Spinal cord (tissue), 10 donors: ENCODE data around the gene MCF2L2. TPM values are rescaled to one million over a fixed set of nuclear protein-coding genes. Genes with fewer than 3 reads are reported as not detected.
"Not testable (repeated sequence)": the region's sequence is repeated elsewhere in the genome, so short reads cannot be mapped to it uniquely, and the experiment has no call there.

ENCODE experiments used
- DNase-seq, 6 donors: peaks; one replicate each; pipeline versions ENCODE4 v3.0.0 to v3.0.0-alpha.2; 2013 to 2015; ENCODE audit warnings: low spot score in 6 of 6, low read depth in 4 of 6
- H3K27ac ChIP-seq: one replicate; pipeline ENCODE4 v1.5.1; 2013; ENCODE audit warnings: low read depth, low read length, control low read depth
- H3K27me3 ChIP-seq: one replicate; pipeline ENCODE4 v1.6.1; 2013; ENCODE audit warnings: low read length; ENCODE audit not compliant: control insufficient read depth, insufficient read depth
- H3K36me3 ChIP-seq: one replicate; pipeline ENCODE4 v1.6.1; 2013; ENCODE audit warnings: low read length; ENCODE audit not compliant: control insufficient read depth, insufficient read depth
- H3K4me1 ChIP-seq: one replicate; pipeline ENCODE4 v1.6.1; 2013; ENCODE audit warnings: low read length; ENCODE audit not compliant: control insufficient read depth, insufficient read depth
- H3K4me3 ChIP-seq: one replicate; pipeline ENCODE4 v1.5.1; 2013; ENCODE audit warnings: low read depth, low read length, control low read depth
- H3K9me3 ChIP-seq: one replicate; pipeline ENCODE4 v1.6.1; 2013; ENCODE audit warnings: low read length; ENCODE audit not compliant: control insufficient read depth, insufficient read depth
- WGBS: methylation state at CpG from one replicate; pipeline ENCODE4 v1.1.5; 2013; ENCODE audit warnings: missing lambda C conversion rate; ENCODE audit not compliant: insufficient coverage; 5-methylcytosine and 5-hydroxymethylcytosine counted together
- polyA plus RNA-seq, 2 donors: library from polyadenylated mRNA; unstranded; fragments of 120-200 nt; gene quantifications; one replicate each; pipeline ENCODE4 v1.2.1, GENCODE V29; 2013; ENCODE audit not compliant: insufficient read length in 2 of 2
- total RNA-seq, 2 donors: library from RNA; depleted of rRNA in 1 of 2; stranded (reverse); fragments of 120-200 nt in 1 of 2; fragments of >200 nt in 1 of 2; gene quantifications; one replicate each; pipeline versions ENCODE4 v1.2.3 to v1.2.4, GENCODE V29; 2013 to 2014
- donor health status: healthy.

MCF2L2 gene
- total and polyA plus RNA-seq, 4 donors = 9.6 to 29.6 (median 18.8) TPM

DNA sequence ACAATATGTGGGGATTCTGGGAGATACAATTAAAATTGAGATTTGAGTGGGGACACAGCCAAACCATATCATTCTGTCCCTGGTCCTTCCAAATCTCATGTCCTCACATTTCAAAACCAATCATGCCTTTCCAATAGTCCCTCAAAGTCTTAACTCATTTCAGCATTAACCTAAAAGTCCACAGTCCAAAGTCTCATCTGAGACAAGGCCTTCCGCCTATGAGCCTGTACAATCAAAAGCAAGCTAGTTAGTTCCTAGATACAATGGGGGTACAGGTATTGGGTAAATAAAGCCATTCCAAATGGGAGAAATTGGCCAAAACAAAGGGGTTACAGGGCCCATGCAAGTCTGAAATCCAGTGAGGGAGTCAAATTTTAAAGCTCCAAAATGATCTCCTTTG lies 260.4 kb downstream of the MCF2L2 start:
- H3K9me3 ChIP-seq, H3K36me3 ChIP-seq, H3K27me3 ChIP-seq, H3K4me3 ChIP-seq, DNase-seq, H3K4me1 ChIP-seq, H3K27ac ChIP-seq: not testable (repeated sequence)
- 100% methylated on average over 1 of the region's 1 CpG for WGBS

DNA sequence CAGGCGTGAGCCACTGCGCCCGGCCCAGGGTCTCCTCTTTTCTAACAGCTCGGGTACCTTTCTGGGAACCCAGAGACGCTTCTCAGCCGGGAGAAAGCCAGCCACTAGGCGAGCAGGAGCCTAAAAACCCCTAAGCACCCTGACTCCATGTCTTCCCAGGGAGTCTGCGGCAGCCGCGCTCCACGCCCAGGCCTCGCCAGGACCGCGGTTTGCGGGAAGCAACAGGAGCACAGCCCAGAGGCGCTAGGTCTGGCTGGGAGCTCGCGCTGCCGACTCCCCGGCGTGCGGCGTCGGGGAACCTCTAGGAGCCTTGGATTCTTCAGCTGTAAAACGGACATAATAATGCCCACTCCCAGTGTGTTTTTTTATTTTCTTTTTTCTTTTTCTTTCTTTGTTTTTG lies 264.9 kb downstream of the MCF2L2 start:
- no peak for DNase-seq
- H3K4me3 ChIP-seq = no peak overlapping the region
- no peaks in the 10 kb centered on the region for H3K36me3 ChIP-seq
- no peaks in the 10 kb centered on the region for H3K9me3 ChIP-seq
- WGBS = 81% methylated on average over 25 of the region's 25 CpGs
- H3K27me3 ChIP-seq = peaks cover 14% of the 10 kb centered on the region
- H3K4me1 ChIP-seq = peaks cover 9% of the 10 kb centered on the region
- no peak overlapping the region for H3K27ac ChIP-seq

DNA sequence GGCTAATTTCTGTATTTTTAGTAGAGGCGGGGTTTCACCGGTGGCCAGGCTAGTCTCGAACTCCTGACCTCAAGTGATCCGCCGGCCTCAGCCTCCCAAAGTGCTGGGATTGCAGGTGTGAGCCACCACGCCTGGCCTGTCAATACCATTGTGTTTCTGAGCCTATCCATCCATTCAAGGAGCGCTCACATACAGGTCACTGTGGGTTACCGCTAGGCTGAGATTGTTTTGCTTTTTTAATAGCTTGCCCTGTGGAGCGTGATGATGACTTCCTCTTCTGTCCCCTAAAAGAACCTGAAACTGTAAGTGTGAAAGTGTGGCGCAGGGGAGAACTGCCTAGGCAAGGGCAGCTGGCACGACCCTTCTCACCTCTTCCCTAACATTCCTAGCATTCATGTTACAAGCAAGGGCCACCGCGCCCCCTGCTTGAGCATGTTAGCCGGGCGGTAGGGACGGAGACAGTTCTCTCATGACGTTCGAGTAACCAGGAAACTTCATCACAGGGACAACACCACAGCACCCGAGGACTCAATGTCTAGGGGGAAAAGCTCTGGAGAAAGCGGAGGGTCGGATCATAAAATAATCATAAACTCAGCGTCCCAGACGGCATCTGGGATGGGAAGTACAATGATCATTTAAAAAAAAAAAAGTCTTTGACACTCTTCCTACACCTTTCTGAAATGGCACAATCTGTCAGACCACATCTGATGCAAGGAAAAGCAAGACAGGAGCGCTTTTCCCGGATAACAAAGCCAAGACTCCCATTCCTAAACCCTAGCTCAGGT lies 266.7 kb downstream of the MCF2L2 start:
- Histone ChIP-seq H3K4me3 (peak overlapping the region; percentile 41), H3K27ac (no peak overlapping the region), H3K9me3 (no peaks in the 10 kb centered on the region), H3K27me3 (peaks cover 14% of the 10 kb centered on the region), H3K36me3 (no peaks in the 10 kb centered on the region), H3K4me1 (peaks cover 9% of the 10 kb centered on the region)
- 70% methylated on average over 13 of the region's 25 CpGs for whole genome bisulfite sequencing
- no peak for DNase-seq

DNA sequence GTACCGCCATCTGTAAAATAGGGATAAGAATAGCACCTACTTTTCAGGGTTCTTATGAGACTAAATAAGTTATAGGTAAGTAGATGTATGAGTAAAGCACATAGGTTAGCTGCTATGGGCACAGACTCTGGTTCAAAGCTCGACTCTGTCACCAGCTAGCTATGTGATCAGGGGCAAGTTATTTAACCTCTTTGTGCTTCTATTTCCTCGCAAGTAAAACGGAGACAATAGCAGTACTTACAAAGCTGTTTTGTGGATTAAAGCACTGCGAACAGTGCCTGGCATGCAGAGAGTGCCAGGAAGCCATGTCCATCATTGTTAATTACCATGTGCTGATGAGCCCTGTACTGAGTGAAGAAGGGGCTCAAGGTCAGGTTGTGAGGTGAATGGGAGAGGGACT lies 267.8 kb downstream of the MCF2L2 start:
- Histone ChIP-seq H3K4me1 (peaks cover 9% of the 10 kb centered on the region), H3K36me3 (no peaks in the 10 kb centered on the region), H3K27me3 (peaks cover 14% of the 10 kb centered on the region), H3K27ac (no peak overlapping the region), H3K9me3 (no peaks in the 10 kb centered on the region), H3K4me3 (no peak overlapping the region)
- no peak for DNase-seq
- WGBS = 28% methylated on average over 4 of the region's 5 CpGs

DNA sequence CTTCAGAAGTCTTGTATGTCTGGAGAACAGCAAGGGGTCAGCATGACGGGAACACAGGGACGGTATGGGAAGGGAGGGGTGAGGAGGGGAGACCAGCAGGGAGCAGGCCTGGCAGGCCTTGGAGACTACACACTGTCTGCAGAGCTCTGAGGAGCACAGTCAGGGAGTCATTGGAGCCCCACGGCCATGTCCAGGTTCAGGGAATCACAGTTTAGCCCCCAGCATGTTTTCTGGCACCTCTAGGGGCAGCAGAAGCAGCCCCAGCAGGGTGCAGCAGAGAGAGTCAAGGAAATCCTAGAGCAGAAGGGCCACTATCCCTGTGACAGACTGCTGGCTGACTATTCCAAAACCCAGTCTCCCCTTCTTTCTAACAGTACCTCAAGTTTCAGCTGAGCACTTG lies 269.1 kb downstream of the MCF2L2 start:
- DNase-seq = no peak

DNA sequence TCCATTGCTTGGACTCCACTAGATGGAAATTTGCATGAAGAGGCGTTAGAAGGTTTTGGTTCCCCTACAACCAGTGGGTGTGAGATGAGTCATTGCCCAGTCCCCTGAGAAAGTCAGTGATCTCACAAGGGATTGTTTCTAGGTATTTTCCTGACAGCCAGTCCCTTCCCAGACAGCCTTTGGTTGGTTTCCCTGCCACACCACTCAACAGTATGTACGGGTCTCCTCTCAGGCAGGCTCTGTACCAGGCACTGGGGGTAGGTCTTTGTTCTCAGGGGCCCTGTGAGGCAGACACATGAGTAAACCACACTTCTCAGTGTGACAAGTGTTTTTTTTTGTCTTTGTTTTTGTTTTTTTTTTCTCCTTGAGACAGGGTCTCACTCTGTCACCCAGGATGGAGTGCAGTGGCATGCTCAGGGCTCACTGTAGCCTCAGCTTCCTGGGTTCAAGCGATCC lies 269.8 kb downstream of the MCF2L2 start:
- H3K4me1 ChIP-seq = peaks cover 9% of the 10 kb centered on the region
- DNase-seq = no peak
- no peaks in the 10 kb centered on the region for H3K36me3 ChIP-seq
- WGBS = 64% methylated on average over 3 of the region's 3 CpGs
- no peaks in the 10 kb centered on the region for H3K9me3 ChIP-seq
- peaks cover 14% of the 10 kb centered on the region for H3K27me3 ChIP-seq
- H3K27ac ChIP-seq = no peak overlapping the region
- H3K4me3 ChIP-seq = no peak overlapping the region

More for the DNA sequence above, 269.1 kb downstream of the MCF2L2 start:
- peaks cover 14% of the 10 kb centered on the region for H3K27me3 ChIP-seq
- no peak overlapping the region for H3K4me3 ChIP-seq
- H3K27ac ChIP-seq = no peak overlapping the region
- H3K4me1 ChIP-seq = peaks cover 9% of the 10 kb centered on the region
- no peaks in the 10 kb centered on the region for H3K9me3 ChIP-seq
- 54% methylated on average over 3 of the region's 3 CpGs for WGBS
- no peaks in the 10 kb centered on the region for H3K36me3 ChIP-seq

DNA sequence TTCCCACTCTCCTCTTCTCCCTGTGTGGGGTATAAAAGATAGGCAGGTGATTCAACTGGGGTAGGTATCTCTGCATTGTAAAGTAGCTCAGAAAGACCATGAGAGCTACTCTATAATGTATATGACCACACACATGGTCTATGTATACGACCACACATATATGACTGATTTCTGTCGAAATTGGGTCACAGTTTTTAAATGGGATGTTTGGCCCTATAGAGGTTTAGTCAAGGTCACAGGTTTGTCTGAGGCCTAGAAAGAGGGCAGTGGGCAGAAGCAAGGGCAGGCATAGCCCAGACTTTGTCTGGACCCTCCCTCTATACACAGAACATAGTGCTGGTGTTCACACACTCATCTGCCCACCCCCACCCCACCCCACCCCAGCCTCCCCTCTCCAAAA lies 270.3 kb downstream of the MCF2L2 start:
- no peaks in the 10 kb centered on the region for H3K9me3 ChIP-seq

DNA sequence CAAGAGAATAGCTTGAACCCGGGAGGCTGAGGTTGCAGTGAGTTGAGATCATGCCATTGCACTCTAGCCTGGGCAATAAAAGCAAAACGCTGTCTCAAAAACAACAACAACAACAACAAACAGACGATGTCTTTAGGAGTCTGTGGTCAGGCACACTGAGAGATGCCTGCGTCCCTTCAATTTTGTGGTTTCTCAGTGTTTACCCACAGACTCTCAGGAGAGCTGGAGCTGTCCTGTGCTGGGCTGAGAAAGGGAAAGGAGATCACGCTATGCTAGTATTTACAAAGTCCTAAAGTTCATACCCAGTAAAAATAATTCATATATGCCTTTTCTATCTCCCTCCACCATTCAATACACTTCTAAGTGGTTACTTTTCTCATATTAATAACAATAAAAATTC lies 272.2 kb downstream of the MCF2L2 start:
- Histone ChIP-seq H3K4me1 (no peaks in the 10 kb centered on the region), H3K4me3 (no peak overlapping the region), H3K27ac (no peak overlapping the region), H3K27me3 (no peaks in the 10 kb centered on the region), H3K9me3 (no peaks in the 10 kb centered on the region), H3K36me3 (no peaks in the 10 kb centered on the region)
- DNase-seq = no peak
- 100% methylated on average over 1 of the region's 5 CpGs for WGBS

More for the DNA sequence above, 270.3 kb downstream of the MCF2L2 start:
- H3K36me3 ChIP-seq = no peaks in the 10 kb centered on the region
- no peak for DNase-seq
- WGBS = no CpG with 5 or more reads among the region's 2 CpGs
- no peak overlapping the region for H3K4me3 ChIP-seq
- H3K4me1 ChIP-seq = peaks cover 9% of the 10 kb centered on the region
- no peak overlapping the region for H3K27ac ChIP-seq
- H3K27me3 ChIP-seq = peaks cover 14% of the 10 kb centered on the region

DNA sequence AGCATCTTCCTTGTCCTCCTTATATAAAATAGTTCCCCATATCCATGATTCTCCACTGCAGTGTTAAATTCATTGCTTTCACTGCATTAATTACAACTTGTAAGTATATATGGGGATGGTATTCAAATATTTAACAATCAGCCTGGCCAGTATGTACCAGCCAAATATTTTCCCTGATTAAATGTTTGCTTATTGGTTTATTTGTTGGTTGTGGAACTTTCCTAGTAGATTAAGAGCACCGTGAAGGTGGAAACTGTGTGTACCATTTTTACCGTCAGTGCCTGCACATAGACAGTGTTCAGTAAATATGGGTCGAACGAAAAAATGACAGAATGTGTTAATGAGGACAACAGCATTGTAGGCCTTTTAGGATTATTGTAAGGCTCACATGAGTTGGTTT lies 272.9 kb downstream of the MCF2L2 start:
- no peaks in the 10 kb centered on the region for H3K4me1 ChIP-seq
- H3K27ac ChIP-seq = no peak overlapping the region
- H3K4me3 ChIP-seq = no peak overlapping the region
- WGBS = 94% methylated on average over 4 of the region's 4 CpGs
- no peaks in the 10 kb centered on the region for H3K36me3 ChIP-seq
- no peaks in the 10 kb centered on the region for H3K27me3 ChIP-seq
- no peak for DNase-seq
- H3K9me3 ChIP-seq = no peaks in the 10 kb centered on the region
